Gastrocnemius medialis (tissue), 4 donors: ENCODE data around the gene RXFP3. TPM values are rescaled to one million over a fixed set of nuclear protein-coding genes. Genes with fewer than 3 reads are reported as not detected.
"Not testable (repeated sequence)": the region's sequence is repeated elsewhere in the genome, so short reads cannot be mapped to it uniquely, and the experiment has no call there.

ENCODE experiments used
- ATAC-seq, 2 donors: fragments of 150-250 bp; one replicate each; pipeline ENCODE4 v1.9.1; 2016
- DNase-seq, 2 donors: peaks; one replicate each; pipeline ENCODE4 v3.0.0-alpha.2; 2019
- H3K27ac ChIP-seq, 4 donors: fragments of 200-600 bp; sonication (generic); 1 replicate in 1 of 4; 2 replicates in 3 of 4; pipeline ENCODE4 v1.5.1; 2016 to 2018; ENCODE audit warnings: mild to moderate bottlenecking in 2 of 4, moderate library complexity in 1 of 4
- H3K27me3 ChIP-seq, 3 donors: fragments of 200-600 bp; sonication (generic) in 2 of 3; 1 replicate in 1 of 3; 2 replicates in 2 of 3; pipeline versions ENCODE4 v1.5.1 to v1.6.0; 2016 to 2019; ENCODE audit warnings: mild to moderate bottlenecking in 1 of 3, moderate library complexity in 1 of 3
- H3K36me3 ChIP-seq, 2 donors: fragments of 200-600 bp; sonication (generic) in 1 of 2; one replicate each; pipeline ENCODE4 v1.5.1; 2017 to 2018
- H3K4me1 ChIP-seq, 2 donors: fragments of 200-600 bp; sonication (generic) in 1 of 2; one replicate each; pipeline ENCODE4 v1.5.1; 2016 to 2017; ENCODE audit warnings: mild to moderate bottlenecking in 2 of 2
- H3K4me3 ChIP-seq, 4 donors: fragments of 200-600 bp; sonication (generic) in 3 of 4; 1 replicate in 1 of 4; 2 replicates in 3 of 4; pipeline ENCODE4 v1.5.1; 2016 to 2019; ENCODE audit warnings: mild to moderate bottlenecking in 2 of 4
- H3K9me3 ChIP-seq, 3 donors: fragments of 200-600 bp; sonication (generic) in 2 of 3; 1 replicate in 1 of 3; 2 replicates in 2 of 3; pipeline ENCODE4 v1.5.1; 2016 to 2019
- CTCF ChIP-seq, 5 experiments: fragments of 450-650 bp in 3 of 5; fragments of 200-600 bp in 2 of 5; sonication (generic) in 2 of 5; IDR thresholded peaks in 4 of 5; conservative IDR thresholded peaks in 1 of 5; 1 replicate in 4 of 5; 2 replicates in 1 of 5; pipeline ENCODE4 v1.5.1; 2016 to 2019; ENCODE audit warnings: antibody characterized with exemption in 5 of 5, mild to moderate bottlenecking in 3 of 5, moderate library complexity in 3 of 5
- POLR2A ChIP-seq, 2 donors: fragments of 450-650 bp; IDR thresholded peaks; one replicate each; pipeline ENCODE4 v1.6.1; 2017; ENCODE audit warnings: antibody characterized with exemption in 2 of 2, mild to moderate bottlenecking in 2 of 2, moderate library complexity in 2 of 2
- in situ Hi-C, 4 donors: fragments of 200-750 bp; cut with MboI; loops; one replicate each; pipeline versions ENCODE4 v1.15.0 to v1.8.0; 2017; ENCODE audit warnings: low sequenced_read_pairs in 4 of 4
- intact Hi-C: fragments of 100-400 bp; cut with DNase I; formaldehyde crosslinking; loops from one replicate; pipeline ENCODE4 v1.15.1; 2023; ENCODE audit warnings: low total_unique reads
- total RNA-seq, 4 donors: library from RNA; depleted of rRNA; stranded (reverse); fragments of >200 nt; gene quantifications; one replicate each; pipeline versions ENCODE4 v1.1.0 to v1.2.3, GENCODE V29; 2016

RXFP3 gene
- total RNA-seq, 4 donors from 2014 or later, result not detected

GRCh38 chr5:33901156-33901555 lies 35.0 kb upstream of the RXFP3 start:
- H3K4me1 ChIP-seq, result no peaks in the 10 kb centered on the region
- H3K27me3 ChIP-seq, result no peaks in the 10 kb centered on the region
- intact Hi-C loops, result no loop called here
- H3K36me3 ChIP-seq, result no peaks in the 10 kb centered on the region
- in situ Hi-C loops, result no loop called here
- no peaks in the 10 kb centered on the region for H3K9me3 ChIP-seq
- ATAC-seq (no peak), DNase-seq (no peak)
- H3K4me3 ChIP-seq, result no peak overlapping the region
- H3K27ac ChIP-seq, result no peak overlapping the region
- TF ChIP-seq CTCF (IDR thresholded peaks at IDR 0.05 in 4 of 5, conservative IDR thresholded peaks at IDR 0.05 in 1 of 5), result no peak

GRCh38 chr5:33903118-33903517 lies 33.1 kb upstream of the RXFP3 start:
- ATAC-seq (no peak), DNase-seq (no peak)
- no peaks in the 10 kb centered on the region for H3K36me3 ChIP-seq
- no peak overlapping the region for H3K4me3 ChIP-seq
- no peaks in the 10 kb centered on the region for H3K27me3 ChIP-seq
- no peak overlapping the region for H3K27ac ChIP-seq
- H3K9me3 ChIP-seq, result no peaks in the 10 kb centered on the region
- intact Hi-C loops, result no loop called here
- TF ChIP-seq CTCF (IDR thresholded peaks at IDR 0.05 in 4 of 5, conservative IDR thresholded peaks at IDR 0.05 in 1 of 5) (no peak), POLR2A (IDR thresholded peaks at IDR 0.05) (no peak)
- H3K4me1 ChIP-seq, result no peaks in the 10 kb centered on the region
- in situ Hi-C loops, result no loop called here

- intact Hi-C loops (no loop called here), in situ Hi-C loops (no loop called here)
- H3K9me3 ChIP-seq, result no peaks in the 10 kb centered on the region
- H3K36me3 ChIP-seq, result no peaks in the 10 kb centered on the region
- H3K4me1 ChIP-seq, result no peaks in the 10 kb centered on the region
- ATAC-seq, result no peak
- no peak overlapping the region for H3K4me3 ChIP-seq
- TF ChIP-seq POLR2A (IDR thresholded peaks at IDR 0.05) (no peak), CTCF (IDR thresholded peaks at IDR 0.05 in 4 of 5, conservative IDR thresholded peaks at IDR 0.05 in 1 of 5) (no peak)
- H3K27ac ChIP-seq, result no peak overlapping the region
- no peaks in the 10 kb centered on the region for H3K27me3 ChIP-seq
- no peak for DNase-seq
Observed at GRCh38 chr5:33905381-33905780, 30.8 kb upstream of the RXFP3 start.

GRCh38 chr5:33906248-33906647 lies 29.9 kb upstream of the RXFP3 start:
- DNase-seq, intact Hi-C loops, H3K4me1 ChIP-seq, H3K27ac ChIP-seq, H3K4me3 ChIP-seq, ATAC-seq, H3K9me3 ChIP-seq, in situ Hi-C loops, H3K36me3 ChIP-seq, H3K27me3 ChIP-seq: not testable (repeated sequence)

GRCh38 chr5:33914844-33915243 lies 21.3 kb upstream of the RXFP3 start:
- intact Hi-C loops, H3K36me3 ChIP-seq, H3K4me3 ChIP-seq, DNase-seq, H3K27ac ChIP-seq, H3K9me3 ChIP-seq, in situ Hi-C loops, H3K4me1 ChIP-seq, H3K27me3 ChIP-seq, ATAC-seq: not testable (repeated sequence)

GRCh38 chr5:33921002-33921401 lies 15.2 kb upstream of the RXFP3 start:
- no peak for ATAC-seq
- no peak overlapping the region for H3K4me3 ChIP-seq
- no peaks in the 10 kb centered on the region for H3K4me1 ChIP-seq
- TF ChIP-seq POLR2A (IDR thresholded peaks at IDR 0.05) (no peak), CTCF (IDR thresholded peaks at IDR 0.05 in 4 of 5, conservative IDR thresholded peaks at IDR 0.05 in 1 of 5) (no peak)
- H3K27ac ChIP-seq, result no peak overlapping the region
- no peaks in the 10 kb centered on the region for H3K27me3 ChIP-seq
- no peaks in the 10 kb centered on the region for H3K9me3 ChIP-seq
- no peaks in the 10 kb centered on the region for H3K36me3 ChIP-seq
- DNase-seq, result no peak
- intact Hi-C loops, result no loop called here
- in situ Hi-C loops, result no loop called here
